ENCODE measurements around the gene MEN1.

Gene MEN1

DNA sequence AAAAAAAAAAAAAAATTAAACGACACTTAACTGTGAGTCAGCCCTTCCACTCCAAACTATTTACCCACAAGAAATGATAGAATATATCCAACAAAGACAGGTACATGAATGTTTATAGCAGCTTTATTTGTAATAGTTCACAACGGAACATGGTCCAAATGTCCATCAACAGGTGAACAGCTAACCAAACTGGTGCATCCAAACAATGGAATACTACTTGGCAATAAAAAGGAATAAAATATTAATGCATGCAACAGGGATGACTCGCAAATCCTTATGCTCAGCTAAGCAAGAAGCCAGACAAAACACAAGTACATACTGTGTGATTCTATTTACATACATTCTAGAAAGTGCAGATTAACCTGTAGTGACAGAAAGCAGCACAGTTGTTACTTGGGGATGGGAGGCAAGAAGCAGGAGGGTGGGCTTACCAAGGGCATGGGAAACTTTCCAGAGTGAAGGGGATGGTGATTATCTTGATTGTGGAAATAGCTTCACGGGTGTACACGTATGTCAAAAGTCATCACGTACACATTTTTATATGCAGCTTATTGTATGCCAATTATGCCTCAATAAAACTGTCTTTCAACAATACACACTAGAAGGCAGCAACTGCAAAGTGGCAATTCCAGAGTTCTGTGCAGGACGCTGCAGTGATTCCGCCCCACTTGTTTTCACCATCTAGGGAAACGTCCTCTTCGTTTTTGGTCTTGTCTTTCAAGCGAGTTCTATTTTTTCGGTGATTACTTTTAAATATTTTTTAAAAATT lies 25.4 kb downstream of the MEN1 start:
- no peak for DNase-seq (ENCODE audit: low read depth, low spot score)

DNA sequence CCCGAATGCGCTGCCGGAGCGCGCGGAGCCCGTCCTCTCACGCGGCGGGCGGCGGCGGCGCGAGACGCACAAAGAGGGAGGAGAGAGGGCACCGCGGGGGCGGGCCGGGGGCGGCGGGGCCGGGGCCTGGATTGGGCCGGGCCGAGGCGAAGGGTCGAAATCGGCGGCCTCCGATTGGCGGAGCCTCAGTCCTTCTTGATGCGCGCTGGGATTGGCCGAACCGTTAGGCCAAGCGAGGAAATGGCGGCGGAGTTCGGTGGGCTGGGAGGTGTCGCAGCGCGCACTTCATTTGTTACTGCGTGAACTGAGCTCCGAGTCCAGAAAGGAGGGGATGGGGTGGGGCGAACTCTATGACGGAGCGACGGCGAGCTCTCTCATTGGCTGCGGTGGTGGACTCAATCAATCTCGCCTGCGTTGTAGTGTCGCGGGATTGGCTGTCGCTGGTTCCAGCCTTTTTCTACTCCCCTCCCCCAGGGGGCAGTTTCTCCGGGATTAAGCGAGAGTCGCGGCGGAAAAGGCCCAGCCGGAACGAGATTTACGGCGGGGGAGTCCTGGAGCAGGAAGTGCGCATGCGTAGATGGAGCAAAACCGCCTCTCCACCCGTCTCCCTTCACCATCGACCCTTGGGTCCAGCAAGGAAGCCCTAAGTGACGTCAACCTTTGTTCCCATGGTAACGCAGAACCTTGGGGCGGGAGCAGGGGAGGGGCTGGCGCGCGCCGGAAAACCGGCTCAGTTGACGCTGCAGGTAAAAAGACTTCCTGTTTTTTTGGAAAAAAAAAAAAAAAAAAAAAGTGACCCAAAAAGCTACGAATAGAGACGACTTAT lies 31.7 kb downstream of the MEN1 start, which contains the start of gene SF1:
Gene SF1 (minus strand): TSS at position 70 of the 826 bp plus-strand sequence. CDS start 150 bp downstream, outside the sequence.
- DNase-seq (ENCODE audit: low read depth, low spot score): peak; percentile 100

DNA sequence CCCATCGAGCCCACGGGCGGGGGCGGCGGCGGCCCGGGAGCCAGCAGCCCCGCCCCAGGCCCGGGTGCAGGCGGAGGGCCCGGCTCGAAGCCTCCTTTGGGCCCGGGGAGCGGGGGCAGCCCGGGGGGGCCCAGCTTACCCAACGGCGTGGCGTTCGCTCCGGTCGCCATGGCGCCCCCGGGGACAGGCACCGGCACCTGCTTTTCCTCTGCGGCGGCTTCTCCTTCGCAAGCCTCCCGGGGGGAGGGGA lies 32.2 kb downstream of the MEN1 start:
- DNase-seq (ENCODE audit: low read depth, low spot score): no peak

DNA sequence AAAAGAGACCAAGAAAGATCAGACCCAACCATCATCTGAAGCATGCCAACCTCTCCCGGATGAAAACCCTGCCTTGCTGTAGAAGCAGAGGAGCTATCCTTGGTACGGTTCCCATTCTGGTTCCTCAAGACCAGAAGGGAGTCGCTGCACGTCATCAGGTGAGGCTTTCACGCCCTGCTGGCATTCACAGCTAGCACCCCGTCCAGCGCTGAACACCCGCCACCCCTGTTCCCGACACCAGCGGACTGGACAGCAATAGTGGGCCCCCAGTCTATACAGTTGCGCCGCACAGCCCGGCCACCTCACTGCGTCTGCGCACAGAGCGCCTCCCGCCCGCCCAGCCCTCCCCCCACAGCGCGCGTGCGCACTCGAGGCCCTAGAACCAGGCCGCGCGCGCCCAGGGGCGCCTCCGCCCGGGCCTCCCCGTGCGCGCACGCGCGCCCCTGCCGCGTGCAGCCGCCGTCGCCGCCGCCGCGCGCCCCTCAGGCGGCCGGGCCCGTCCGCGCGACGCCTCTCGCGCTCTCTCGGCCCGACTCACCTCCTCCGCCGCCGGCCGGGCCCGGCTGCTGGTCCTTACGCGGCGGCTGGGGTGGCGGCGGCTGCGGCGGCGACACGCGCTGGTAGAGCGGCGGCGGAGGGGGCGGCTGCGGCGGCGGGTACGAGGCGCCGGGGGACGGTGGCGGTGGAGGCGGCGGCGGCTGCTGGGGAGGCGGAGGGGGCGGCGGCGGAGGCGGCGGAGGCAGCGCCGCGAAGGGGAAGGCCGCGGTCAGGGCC lies 32.7 kb downstream of the MEN1 start:
- DNase-seq (ENCODE audit: low read depth, low spot score): peak; percentile 60

DNA sequence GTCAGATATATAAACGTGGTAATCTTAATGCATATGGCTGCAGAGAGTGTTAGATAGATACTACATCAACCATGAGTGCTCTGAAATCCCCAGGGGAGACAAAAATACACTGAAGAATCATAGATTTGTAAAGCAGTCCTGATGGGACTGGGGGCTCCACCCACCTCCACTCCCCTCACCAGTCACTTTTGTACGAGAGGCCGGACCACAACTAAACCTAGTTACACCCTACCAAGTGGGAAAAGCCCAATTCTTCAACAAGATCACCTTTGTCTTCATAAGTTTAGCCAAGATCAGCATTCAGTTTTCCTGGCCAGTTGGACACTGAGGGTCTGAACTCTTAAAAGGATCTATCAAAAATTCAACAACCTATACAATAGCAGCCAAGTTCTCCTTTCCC lies 33.5 kb downstream of the MEN1 start:
- no peak for DNase-seq (ENCODE audit: low read depth, low spot score)

DNA sequence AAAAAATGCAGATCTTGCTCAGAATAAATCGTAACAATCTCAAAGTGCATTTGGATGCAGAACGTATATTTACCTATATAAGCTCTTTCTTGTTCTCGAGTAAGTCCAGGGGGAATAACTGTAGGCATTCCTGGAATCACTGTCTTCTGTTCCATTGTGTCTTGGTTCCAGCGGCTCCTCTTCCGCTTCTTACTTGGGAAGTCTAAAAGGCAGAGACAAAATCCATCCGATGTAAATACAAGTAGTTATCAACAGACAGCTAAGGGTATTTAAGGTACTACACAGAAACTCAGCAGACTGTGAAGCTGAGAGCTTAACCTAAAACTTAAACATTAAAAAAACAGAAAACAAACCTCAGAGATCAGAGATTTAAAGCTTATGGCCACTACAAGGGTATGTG lies 33.9 kb downstream of the MEN1 start:
- DNase-seq (ENCODE audit: low read depth, low spot score): no peak

DNA sequence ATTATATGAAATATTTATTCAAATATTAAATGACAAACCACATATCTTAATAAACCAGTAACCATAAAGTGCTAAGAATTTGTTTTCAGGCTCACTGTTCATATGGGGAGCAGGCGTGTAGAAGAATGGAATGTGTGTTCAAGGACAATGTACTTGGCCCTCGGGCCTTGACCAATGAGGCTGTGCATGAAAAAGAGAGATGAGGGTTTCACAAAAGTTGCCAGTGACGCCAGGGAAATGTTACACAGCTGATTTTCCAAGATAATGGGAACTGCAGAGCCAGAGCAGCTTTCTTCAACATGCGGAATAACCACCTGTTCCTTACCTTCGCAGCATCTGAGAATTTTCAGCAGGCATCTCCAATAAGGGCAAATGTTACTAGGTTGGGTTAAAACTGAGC lies 36.2 kb downstream of the MEN1 start:
- no peak for DNase-seq (ENCODE audit: low read depth, low spot score)

DNA sequence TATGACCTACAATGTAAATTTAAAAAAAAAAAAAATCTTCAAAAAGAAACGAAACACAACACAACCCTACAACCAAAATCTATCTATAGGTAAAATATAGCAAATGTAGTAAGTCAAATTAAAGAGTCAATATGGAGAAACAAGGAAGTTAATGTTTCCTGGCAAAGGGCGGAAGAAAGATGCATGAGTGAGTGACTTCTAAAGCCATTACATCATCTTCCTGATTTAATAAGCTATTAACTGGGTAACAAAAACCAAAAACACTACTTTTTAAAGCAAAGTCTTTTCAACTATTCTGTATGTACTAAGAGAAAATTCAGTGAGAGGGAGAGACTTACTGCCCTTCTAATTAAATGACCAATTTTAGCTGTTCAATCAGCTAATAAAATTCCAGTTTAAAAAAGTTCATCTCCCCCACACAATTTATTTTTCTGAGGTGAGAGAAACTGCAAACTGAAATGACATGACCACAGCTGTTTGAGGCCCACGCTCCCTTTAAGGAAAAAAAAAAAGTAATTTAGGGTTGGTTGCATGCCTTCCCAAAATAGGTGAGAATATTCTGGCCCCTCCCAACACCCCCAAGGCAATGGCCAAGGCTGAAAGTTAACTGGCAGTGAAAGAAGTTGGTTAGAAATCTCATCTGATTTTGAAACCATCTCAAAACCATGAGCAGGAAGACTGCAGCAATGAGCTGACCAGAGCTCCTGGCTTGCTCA lies 37.9 kb downstream of the MEN1 start:
- DNase-seq (ENCODE audit: low read depth, low spot score): no peak

DNA sequence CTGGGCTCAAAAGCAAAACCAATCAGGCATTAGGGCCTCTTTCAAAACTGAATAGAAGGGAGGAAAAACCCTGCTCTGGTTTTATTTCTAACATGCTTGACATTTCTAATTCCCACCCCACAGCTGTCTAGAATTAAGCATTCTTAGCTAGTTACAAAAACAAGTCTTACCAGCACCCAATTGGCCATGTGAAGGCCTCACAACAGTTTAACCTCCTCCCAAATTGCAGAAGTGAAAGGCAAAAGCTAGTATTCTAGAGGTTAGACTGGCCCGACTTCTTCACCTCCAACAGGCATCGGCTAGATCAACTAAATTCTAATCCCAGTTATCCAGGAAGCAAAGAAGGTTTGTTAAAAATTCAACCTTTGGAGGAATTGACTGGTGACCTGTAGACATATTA lies 38.5 kb downstream of the MEN1 start:
- DNase-seq (ENCODE audit: low read depth, low spot score): no peak

DNA sequence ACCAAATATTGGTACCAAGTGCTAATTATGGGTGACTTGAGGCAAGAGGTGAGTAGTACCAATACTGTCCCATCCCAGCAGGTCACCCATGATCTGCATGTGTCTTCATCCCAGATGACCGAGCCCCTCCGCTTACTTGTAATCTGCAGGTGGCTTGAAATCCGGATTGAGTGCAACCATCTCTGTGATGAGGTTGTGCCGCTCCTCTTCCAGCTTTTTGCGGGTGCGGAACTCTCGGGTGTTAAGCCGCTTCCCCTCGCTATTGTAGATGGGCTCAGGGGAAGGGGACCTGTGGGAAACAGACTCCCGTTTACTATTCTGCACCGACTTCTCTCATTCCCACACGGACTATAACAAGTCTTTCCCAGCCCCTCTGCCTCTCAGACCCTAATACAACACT lies 40.2 kb downstream of the MEN1 start:
- no peak for DNase-seq (ENCODE audit: low read depth, low spot score)

DNA sequence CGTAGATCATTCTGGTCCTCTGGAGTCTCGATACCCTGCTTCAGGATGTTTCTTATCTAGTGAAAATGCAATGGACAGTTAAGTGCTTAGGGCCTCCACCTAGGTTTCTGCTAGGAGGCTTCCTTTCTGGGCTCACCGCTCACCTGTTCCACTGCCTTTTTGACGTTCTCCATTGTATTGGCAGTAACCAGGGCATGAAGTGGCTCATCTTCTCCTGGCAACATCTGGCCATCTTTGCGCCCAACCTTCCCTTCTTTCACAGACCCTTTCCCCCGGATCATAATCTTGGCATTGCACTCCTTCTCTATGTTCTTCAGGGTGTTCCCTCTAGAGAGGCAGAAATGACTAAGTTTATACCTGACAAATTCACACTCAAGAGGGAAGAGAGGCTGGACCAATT lies 41.1 kb downstream of the MEN1 start:
- DNase-seq (ENCODE audit: low read depth, low spot score): no peak

DNA sequence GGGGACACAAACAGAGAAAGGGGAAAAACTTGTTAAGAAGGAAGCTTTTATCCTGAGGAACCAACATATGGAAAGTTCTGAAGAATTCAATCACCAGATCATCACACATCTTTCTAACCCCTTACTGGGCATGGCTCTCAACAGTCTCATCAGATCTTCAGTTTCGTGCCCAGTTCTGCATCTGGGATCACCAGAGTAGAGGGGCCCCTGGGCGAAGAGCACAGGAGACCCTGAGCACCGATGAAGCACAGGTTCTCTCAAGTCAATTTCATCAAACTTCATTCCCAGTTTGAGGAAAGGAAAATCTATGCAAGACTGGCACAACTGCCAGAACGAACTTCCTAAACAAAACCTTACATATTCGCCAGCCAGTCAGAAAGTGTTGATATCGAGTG lies 42.1 kb downstream of the MEN1 start:
- no peak for DNase-seq (ENCODE audit: low read depth, low spot score)

DNA sequence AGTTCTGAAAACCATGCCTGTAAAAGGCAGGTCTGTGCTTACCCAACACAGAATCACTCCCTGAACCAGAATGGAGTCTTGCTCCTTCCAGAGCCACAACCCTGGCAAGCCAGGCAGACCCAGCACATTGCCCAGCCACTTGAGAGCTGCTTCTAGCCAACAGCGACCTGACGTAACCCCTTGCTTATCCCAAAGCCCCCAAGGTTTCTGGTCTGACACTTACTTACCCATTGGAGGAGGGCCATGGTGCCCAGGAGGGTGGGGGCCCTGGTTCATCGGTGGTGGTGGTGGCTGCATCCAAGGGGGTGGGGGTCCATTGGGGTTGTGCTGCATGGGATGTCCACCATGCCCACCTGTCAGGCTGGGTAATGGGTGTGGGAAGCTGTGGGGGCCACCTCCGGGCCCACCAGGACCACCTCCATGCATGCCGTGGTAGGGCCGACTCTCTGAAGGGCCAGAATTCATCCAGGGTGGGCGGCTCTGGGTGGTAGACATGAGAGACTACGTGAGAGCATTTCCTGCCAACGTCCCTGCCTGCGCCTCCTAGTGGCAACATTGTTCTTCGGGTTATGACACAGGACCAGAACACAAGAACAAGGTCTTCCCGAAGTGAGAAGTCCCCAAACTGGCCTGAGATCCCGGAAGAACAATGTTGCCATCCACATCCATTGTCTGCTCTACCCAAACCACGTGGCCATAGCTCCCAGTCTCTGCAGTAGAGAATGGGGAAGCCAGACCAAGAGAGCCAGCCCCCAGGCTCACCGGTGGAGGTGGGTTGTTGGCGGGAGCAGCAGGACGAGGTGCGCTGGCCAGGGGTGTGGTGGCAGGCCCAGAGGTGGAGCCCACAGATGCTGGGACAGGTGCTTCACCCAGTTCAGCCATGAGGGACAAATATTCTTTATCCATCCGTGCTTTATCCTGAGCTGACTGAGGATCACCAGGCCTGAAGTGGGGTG lies 42.7 kb downstream of the MEN1 start:
- no peak for DNase-seq (ENCODE audit: low read depth, low spot score)

DNA sequence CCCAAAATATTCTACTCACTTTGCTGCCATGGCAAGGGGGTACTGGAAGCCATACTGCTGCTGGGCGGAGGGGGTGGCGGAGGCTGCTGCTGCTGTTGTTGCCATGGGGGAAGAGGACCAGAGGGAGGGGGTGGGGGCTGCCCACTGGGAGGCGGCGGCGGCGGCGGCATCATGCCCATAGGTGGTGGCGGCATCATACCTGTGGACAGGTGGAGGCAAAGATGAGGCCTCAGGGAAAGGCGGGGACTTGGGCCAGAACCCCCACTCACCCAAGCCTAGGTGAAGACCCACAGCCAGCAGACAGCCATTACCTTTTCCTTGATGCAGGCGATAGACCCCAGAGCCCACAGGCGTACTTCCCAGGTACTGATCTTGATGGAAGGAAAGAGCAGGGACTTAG lies 43.5 kb downstream of the MEN1 start:
- DNase-seq (ENCODE audit: low read depth, low spot score): no peak

DNA sequence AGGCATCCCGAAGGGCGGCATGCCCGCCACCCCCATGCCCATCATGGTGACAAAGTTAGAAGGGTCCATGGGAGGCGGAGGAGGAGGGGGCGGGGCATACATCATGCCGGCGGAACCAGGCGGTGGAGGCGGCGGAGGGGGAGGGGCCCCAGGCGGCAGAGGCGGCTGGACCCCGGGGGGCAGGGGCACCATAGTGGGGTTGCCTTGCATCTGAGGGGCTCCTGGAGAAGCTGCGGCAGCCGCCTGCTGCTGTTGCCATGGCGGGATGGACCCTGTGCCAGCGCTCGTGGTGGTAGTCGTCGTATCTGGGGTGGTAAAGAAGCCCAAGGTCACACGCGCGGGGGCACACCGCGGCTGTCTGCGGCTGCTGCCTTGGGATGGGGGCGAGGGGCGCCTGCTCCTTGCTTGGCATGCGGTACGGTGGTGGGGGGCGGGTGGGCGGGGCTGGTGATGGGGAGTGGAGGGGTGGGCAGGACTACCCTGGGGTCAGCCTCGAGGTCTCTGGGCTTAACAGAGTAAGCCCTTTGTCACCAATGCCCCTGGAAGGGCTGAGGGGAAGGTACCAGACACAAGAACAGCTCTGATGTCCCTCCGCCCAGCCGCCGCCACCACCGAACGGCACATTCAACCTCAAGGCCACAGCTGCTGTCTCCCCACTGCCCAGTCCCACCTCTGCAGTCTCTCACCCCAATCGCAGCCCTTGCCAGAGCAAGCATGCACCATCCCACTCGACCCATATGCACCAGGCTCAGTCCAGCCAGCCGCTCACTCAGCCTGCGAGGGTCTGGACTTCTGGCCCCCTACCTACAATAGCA lies 44.3 kb downstream of the MEN1 start:
- DNase-seq (ENCODE audit: low read depth, low spot score): no peak

DNA sequence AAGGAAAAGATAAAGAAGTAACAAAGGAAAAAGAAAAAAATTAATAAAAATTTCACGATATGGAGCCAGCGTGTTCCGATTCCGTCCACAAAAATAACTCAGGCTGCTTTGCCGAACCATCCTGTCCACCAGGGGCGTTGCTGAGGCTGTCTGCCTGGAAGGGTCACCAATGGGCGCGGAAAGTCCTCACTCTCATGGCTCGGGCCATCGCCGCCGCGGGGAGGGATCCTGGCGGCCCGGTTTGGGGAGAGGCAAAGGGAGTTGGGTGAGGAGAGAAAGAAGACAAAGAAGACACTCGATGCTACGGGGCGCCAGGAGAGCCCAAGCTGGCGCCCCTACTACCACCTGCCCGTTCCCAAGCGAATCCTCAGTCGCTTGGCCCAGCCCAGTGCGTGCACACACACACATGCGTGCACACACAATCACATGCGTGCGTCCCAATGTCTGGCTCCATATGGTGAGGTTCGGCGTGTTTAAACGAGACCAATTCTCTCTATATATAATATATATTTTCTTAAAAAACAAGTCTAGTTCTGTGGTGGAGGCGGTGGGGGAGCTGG lies 45.0 kb downstream of the MEN1 start:
- no peak for DNase-seq (ENCODE audit: low read depth, low spot score)

DNA sequence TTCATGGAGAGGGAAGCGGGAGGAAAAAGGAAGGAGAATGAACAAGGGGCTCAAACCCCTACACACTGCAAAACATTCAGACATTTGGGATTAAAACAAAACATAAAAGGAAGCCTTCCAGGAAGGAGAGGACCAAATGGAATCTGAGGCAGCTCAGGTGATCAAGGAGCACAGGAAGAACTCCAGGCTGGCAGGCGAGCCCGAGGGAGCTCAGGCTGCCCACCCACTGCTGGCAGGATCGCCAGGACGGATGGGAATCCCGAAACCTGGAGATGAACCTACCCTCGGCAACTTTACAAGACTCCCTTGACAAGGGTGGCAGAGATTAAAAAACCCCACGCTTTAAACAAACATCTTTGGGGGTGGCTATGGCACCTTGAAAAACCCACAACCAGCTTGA lies 45.6 kb downstream of the MEN1 start:
- DNase-seq (ENCODE audit: low read depth, low spot score): no peak

DNA sequence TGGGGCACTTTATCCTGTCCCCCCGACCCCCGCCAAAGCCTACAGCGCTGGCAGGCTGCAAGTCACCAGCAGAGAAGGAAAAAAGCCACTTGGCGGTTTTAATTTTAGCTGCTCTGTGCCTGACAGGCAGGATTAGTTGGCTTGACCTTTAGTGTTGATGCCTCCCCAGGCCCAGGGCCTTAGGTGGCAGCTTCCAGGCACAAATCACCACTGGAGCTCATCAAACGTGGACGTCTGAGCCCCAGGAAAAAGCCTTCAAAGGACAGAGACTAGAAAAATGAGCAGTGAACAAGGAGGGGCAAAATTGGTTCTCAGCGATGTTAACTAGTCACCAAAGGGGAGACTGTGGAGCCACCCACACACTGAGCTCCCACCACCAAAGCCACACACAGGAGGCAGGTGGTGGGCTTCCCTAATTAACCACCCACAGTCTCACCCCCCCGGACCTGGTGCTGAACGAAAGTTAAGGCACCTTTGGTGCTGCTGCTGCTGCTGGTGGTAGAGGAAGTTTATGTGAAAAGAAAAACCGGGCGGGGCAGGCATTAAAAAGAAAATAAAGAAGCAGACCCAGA lies 46.2 kb downstream of the MEN1 start:
- DNase-seq (ENCODE audit: low read depth, low spot score): no peak

DNA sequence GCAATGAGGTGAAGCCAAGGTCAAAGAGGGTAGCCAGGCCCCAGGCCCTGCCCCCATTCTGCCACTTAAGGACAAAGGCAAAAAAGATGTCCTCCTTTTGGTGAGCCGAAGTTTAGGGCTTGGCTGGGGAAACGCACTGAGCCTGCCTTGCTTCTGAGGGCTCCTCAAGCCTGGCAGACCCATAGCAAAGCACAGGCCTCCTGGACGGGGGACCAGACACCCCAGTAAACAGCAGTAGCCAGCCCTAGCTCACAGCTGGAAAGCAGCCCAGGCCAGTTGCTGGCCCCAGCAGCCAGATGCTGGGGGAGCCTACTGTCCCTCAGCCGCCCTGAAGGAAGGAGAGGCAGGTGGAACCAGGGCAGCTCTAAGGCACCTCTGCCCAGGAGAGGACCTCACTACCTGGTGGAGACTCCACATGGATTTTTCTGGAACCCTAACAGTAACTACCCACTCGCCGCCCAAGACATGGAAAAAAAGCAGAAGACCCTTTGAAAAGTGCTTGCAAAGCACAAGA lies 46.8 kb downstream of the MEN1 start:
- no peak for DNase-seq (ENCODE audit: low read depth, low spot score)
